NCI-H345 treated with DMSO at 0.1 percent for 48 hours (cell line): ENCODE results near the gene ATG13.

Experiments
- DNase-seq: peaks from one replicate; lab custom pipeline; 2025; ENCODE audit not compliant: unreplicated experiment; lab: John Stamatoyannopoulos, UW

ATG13 gene

GRCh38 chr11:46722566-46723358 is 105.4 kb downstream of the ATG13 start:
- no peak for DNase-seq

GRCh38 chr11:46723359-46723680 is 106.0 kb downstream of the ATG13 start:
- DNase-seq = no peak

- DNase-seq = no peak
Measured at GRCh38 chr11:46724088-46724487, 106.7 kb downstream of the ATG13 start.
